Endodermal cell (in vitro differentiated cells): Measurements from ENCODE around the gene OR56B4. TPM values are rescaled to one million over a fixed set of nuclear protein-coding genes. Genes with fewer than 3 reads are reported as not detected.

Experiments
- DNase-seq: peaks from one replicate; pipeline ENCODE4 v3.0.0-alpha.2; 2017
- H3K27ac ChIP-seq: 2 replicates; pipeline ENCODE4 v1.5.1; 2013; ENCODE audit warnings: mild to moderate bottlenecking, low read depth, low read length, moderate library complexity
- H3K27me3 ChIP-seq: 2 replicates; pipeline ENCODE4 v1.6.1; 2013; ENCODE audit warnings: mild to moderate bottlenecking, low read length, moderate library complexity; ENCODE audit not compliant: insufficient read depth, control insufficient read depth, poor library complexity, severe bottlenecking
- H3K36me3 ChIP-seq: 2 replicates; pipeline ENCODE4 v1.7.0; 2013; ENCODE audit warnings: mild to moderate bottlenecking, low read length, moderate library complexity; ENCODE audit not compliant: control insufficient read depth, insufficient read depth
- H3K4me1 ChIP-seq: one replicate; pipeline ENCODE4 v1.7.0; 2013; ENCODE audit warnings: low read length; ENCODE audit not compliant: control insufficient read depth, insufficient read depth
- H3K4me3 ChIP-seq: 2 replicates; pipeline ENCODE4 v1.5.1; 2013; ENCODE audit warnings: mild to moderate bottlenecking, low read length, moderate library complexity
- H3K9ac ChIP-seq: 2 replicates; pipeline ENCODE4 v1.6.1; 2013; ENCODE audit warnings: mild to moderate bottlenecking, low read length, moderate library complexity; ENCODE audit not compliant: poor library complexity, severe bottlenecking; ENCODE audit errors: extremely low read depth
- H3K9me3 ChIP-seq: 2 replicates; pipeline ENCODE4 v1.6.1; 2013; ENCODE audit warnings: mild to moderate bottlenecking, low read length, moderate library complexity; ENCODE audit not compliant: control insufficient read depth
- H3K27ac Mint-ChIP-seq: 2 replicates; pipeline ENCODE4 v1.8.0; 2020; ENCODE audit warnings: mixed read lengths
- H3K27me3 Mint-ChIP-seq: 2 replicates; pipeline ENCODE4 v1.8.0; 2021; ENCODE audit warnings: mild to moderate bottlenecking, mixed read lengths; ENCODE audit not compliant: insufficient read depth
- H3K36me3 Mint-ChIP-seq: 2 replicates; pipeline ENCODE4 v1.8.0; 2020; ENCODE audit warnings: low read depth, mixed read lengths
- H3K4me1 Mint-ChIP-seq: 2 replicates; pipeline ENCODE4 v1.8.0; 2020; ENCODE audit warnings: mixed read lengths
- H3K4me3 Mint-ChIP-seq: 2 replicates; pipeline ENCODE4 v1.8.0; 2020; ENCODE audit warnings: mild to moderate bottlenecking, moderate library complexity, mixed read lengths
- H3K9me3 Mint-ChIP-seq: 2 replicates; pipeline ENCODE4 v1.8.0; 2020; ENCODE audit warnings: mild to moderate bottlenecking, mixed read lengths
- CTCF ChIP-seq: fragments of 200-600 bp; sonication (generic); conservative IDR thresholded peaks from 2 replicates; pipeline ENCODE4 v1.5.0; 2021; ENCODE audit warnings: antibody characterized with exemption, mild to moderate bottlenecking
- WGBS, 2 experiments: methylation state at CpG; one replicate each; pipeline versions ENCODE4 v1.1.5 to v1.1.7; 2013; ENCODE audit warnings: missing lambda C conversion rate in 2 of 2, mixed read lengths in 1 of 2; ENCODE audit not compliant: insufficient coverage in 1 of 2, insufficient read length in 1 of 2; 5-methylcytosine and 5-hydroxymethylcytosine counted together
- total RNA-seq, 2 donors: library from RNA; stranded (reverse); fragmentation: NEBNext Ultra II Directional in 1 of 2; extraction: Animal tissue kit (Norgen Biotek cat#: 25700) in 1 of 2; gene quantifications; 2 replicates in 1 of 2; 3 replicates in 1 of 2; pipeline ENCODE4 v1.2.1, GENCODE V29; 2021

The OR56B4 gene
- total RNA-seq, 2 donors from 2014 or later: not detected

- 87 to 100% methylated on average over 1 to 2 of the region's 2 CpGs for WGBS, 2 experiments
- H3K27ac ChIP-seq: no peak overlapping the region
- no peak overlapping the region for H3K4me3 Mint-ChIP-seq
- no peak overlapping the region for H3K27ac Mint-ChIP-seq
- H3K9me3 ChIP-seq: peaks cover 3% of the 10 kb centered on the region
- no peak overlapping the region for H3K9ac ChIP-seq
- no peak overlapping the region for H3K4me3 ChIP-seq
- no peaks in the 10 kb centered on the region for H3K4me1 ChIP-seq
- H3K4me1 Mint-ChIP-seq: peaks cover 2% of the 10 kb centered on the region
- no peak for DNase-seq
- no peak for TF ChIP-seq CTCF
- no peaks in the 10 kb centered on the region for H3K9me3 Mint-ChIP-seq
- no peaks in the 10 kb centered on the region for H3K27me3 ChIP-seq
- no peaks in the 10 kb centered on the region for H3K36me3 Mint-ChIP-seq
- H3K36me3 ChIP-seq: no peaks in the 10 kb centered on the region
- no peaks in the 10 kb centered on the region for H3K27me3 Mint-ChIP-seq
Measured at GRCh38 chr11:6095798-6096197, 11.7 kb upstream of the OR56B4 start.

GRCh38 chr11:6096417-6096816 lies 11.1 kb upstream of the OR56B4 start:
- Mint-ChIP-seq H3K9me3 (no peaks in the 10 kb centered on the region), H3K27me3 (no peaks in the 10 kb centered on the region), H3K36me3 (no peaks in the 10 kb centered on the region), H3K4me3 (no peak overlapping the region), H3K27ac (no peak overlapping the region), H3K4me1 (peaks cover 2% of the 10 kb centered on the region)
- peaks cover 3% of the 10 kb centered on the region for H3K9me3 ChIP-seq
- DNase-seq: no peak
- H3K27me3 ChIP-seq: no peaks in the 10 kb centered on the region
- no peaks in the 10 kb centered on the region for H3K4me1 ChIP-seq
- H3K4me3 ChIP-seq: no peak overlapping the region
- TF ChIP-seq CTCF: peak; percentile 22
- 98 to 100% methylated on average over 1 to 2 of the region's 2 CpGs for WGBS, 2 experiments
- H3K36me3 ChIP-seq: no peaks in the 10 kb centered on the region
- no peak overlapping the region for H3K9ac ChIP-seq
- no peak overlapping the region for H3K27ac ChIP-seq

GRCh38 chr11:6099577-6099976 lies 7.9 kb upstream of the OR56B4 start:
- 76 to 100% methylated on average over 1 to 2 of the region's 2 CpGs for WGBS, 2 experiments
- Histone ChIP-seq H3K36me3 (no peaks in the 10 kb centered on the region), H3K27ac (no peak overlapping the region), H3K9me3 (no peaks in the 10 kb centered on the region), H3K9ac (no peak overlapping the region), H3K27me3 (no peaks in the 10 kb centered on the region), H3K4me3 (no peak overlapping the region), H3K4me1 (no peaks in the 10 kb centered on the region)
- H3K9me3 Mint-ChIP-seq: no peaks in the 10 kb centered on the region
- H3K27me3 Mint-ChIP-seq: no peaks in the 10 kb centered on the region
- H3K4me3 Mint-ChIP-seq: no peak overlapping the region
- peak; percentile 55 for TF ChIP-seq CTCF
- H3K36me3 Mint-ChIP-seq: no peaks in the 10 kb centered on the region
- peaks cover 2% of the 10 kb centered on the region for H3K4me1 Mint-ChIP-seq
- peak; percentile 64 for DNase-seq
- no peak overlapping the region for H3K27ac Mint-ChIP-seq
